Right renal cortex interstitium (tissue), 3 donors: ENCODE results near the gene KPNB1. TPM values are rescaled to one million over a fixed set of nuclear protein-coding genes. Genes with fewer than 3 reads are reported as not detected.
A peak's percentile ranks its signal among the peaks of the same experiment; 100 is the strongest.

Experiments used
- DNase-seq, 3 donors: peaks; one replicate each; pipeline ENCODE4 v3.0.0-alpha.2; 2013; ENCODE audit warnings: low read depth in 3 of 3, low spot score in 2 of 3
- polyA plus RNA-seq, 3 donors: library from polyadenylated mRNA; unstranded; fragments of 120-200 nt; gene quantifications; one replicate each; pipeline ENCODE4 v1.2.1, GENCODE V29; 2013; ENCODE audit not compliant: insufficient read length in 3 of 3

Gene KPNB1
- polyA plus RNA-seq, 3 donors, result 264 to 297 (median 270) TPM

DNA sequence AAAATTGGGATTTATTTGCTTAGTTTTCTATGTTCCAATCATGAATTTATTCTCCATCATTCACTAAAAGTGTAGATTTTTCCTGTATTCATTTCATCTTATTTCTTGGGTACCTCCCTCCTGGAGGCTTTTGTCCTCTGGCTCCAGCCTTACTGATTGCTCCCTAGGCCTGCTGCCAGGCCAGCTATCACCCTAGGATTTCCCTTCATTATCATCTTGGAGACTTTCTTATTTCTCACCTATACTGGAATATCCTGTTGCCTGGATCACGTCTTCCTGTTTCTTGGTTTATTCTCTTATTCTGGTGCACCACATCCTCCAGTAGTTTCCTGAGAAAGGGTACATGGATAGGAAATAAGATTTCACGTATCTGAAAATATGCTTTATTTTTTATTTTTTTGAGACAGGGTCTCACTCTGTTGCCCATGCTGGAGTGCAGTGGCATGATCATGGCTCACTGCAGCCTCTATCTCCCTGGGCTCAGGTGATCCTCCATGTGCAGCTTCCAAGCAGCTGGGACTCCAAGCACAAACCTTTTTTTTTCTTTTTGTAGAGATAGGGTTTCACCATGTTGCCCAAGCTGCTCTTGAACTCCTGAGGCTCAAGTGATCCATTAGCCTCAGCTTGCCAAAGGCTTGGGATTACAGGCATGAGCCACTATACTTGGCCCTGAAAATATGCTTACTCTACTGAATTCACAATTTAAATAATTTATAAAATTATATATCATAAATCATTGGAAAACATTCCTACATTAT lies 13.3 kb upstream of the KPNB1 start:
- no peak for DNase-seq

- no peak for DNase-seq
Observed at GRCh38 chr17:47638903-47639302, 10.8 kb upstream of the KPNB1 start.

- DNase-seq, result no peak
Observed at GRCh38 chr17:47640076-47640475, 9.6 kb upstream of the KPNB1 start.

DNA sequence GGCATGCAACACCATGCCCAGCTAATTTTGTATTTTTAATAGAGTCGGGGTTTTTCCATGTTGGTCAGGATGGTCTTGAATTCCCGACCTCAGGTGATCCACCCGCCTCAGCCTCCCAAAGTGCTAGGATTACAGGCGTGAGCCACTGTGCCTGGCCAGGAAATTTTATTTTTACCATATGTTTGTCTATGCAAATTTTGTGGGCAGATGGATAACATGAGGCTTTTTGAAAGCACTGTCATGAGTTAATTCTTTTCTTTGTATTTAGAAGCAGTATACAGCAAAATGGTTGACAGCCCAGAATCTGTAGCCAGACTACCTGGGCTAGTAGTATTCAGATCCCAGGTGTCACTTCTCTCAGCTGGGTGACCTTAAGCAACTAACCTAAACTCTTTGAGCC lies 8.5 kb upstream of the KPNB1 start:
- no peak for DNase-seq

DNA sequence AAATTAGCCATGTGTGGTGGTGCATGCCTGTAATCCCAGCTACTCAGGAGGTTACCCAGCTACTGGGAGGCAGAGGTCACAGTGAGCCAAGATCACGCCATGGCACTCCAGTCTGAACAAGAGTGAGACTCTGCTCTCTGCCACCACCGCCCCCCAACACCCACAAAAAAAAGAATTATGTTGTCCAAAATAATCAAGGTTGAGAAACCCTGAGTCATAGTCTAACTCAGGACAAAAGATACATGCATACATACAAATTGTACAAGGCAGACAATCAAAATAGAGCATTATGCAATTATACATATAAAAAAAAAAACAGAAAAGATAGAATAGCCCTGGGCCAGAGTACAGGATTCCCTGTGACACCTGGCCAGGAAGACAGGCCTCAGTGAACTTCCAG lies 6.6 kb upstream of the KPNB1 start:
- no peak for DNase-seq

DNA sequence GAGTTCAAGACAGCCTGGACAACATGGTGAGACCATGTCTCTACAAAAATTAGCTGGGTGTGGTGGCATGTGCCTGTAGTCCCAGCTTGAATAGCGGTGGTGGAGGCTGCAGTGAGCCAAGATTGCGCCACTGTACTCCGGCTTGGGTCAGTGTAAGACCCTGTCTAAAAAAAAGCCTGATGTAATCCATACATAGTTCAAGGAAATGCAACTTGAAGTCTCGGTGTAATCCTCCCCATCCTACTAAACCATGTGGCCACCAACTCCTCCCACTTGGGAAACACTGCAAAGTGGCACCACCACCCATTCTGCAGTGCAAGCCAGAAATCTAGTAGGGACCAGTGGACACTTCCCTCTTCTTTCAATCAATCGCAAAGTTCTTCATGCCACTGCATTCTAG lies 5.4 kb upstream of the KPNB1 start:
- DNase-seq, result no peak

DNA sequence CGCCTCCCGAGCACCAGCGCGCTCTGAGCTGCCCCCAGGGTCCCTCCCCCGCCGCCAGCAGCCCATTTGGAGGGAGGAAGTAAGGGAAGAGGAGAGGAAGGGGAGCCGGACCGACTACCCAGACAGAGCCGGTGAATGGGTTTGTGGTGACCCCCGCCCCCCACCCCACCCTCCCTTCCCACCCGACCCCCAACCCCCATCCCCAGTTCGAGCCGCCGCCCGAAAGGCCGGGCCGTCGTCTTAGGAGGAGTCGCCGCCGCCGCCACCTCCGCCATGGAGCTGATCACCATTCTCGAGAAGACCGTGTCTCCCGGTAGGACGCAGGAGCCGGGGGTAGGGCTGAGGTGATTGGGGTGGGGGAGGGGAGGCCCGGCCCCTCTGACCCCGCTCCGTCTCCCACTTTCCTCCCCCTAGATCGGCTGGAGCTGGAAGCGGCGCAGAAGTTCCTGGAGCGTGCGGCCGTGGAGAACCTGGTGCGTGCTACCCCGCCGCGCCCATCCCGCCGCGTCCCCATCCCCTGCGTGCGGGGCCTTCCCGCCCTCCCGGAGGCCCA lies 329 bp downstream of the KPNB1 start:
- peak in 2 of 3 donors; percentile 21 to 38 for DNase-seq

DNA sequence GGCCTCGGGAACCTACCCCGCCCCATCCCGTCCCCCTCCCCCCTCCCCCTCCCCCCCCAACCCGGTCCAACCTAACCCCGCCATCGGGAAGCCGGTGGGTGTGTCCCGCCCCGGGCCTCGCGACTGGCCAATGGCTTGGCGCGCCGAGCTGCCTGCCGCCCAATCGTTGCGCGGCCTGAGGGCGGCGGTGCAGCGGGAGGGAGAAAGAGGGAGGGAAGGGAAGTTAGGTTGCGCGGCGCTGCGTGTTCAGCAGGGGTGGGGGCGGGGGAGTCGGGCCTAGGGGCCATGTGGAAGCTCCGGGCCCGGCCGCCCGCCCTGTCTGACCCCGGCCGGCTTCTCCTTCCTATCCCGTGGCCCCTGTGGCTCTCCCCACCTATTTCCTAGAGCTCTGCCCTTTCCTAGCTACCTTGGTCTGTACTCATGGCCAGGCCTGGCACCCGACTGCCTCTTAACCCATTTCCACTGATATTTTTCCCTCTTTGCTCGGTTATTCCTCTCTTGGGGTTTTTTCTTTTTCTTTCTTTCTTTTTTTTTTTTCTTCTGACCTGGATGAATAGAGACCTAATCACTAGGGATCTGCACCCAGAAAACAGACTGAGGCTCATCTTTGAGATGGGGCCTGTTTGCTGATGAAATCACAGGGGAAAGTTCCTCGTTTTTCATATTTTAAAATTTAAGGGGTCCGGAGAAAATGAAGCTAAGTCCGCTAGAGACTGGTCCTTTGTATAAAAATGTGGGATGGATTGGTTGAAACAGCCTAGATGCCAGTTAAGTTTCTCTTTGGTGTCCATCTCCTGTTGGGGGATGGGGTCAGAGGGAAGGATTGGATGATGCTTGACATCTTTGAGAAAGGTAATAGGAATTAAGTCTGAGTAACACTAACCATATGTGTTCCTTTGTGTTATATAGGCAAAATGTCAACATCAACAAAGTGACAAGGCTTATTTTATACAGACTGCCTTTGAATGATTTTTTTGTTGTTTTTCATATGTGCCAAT lies 1.1 kb downstream of the KPNB1 start:
- peak; percentile 36 to 84 (median 80) for DNase-seq

DNA sequence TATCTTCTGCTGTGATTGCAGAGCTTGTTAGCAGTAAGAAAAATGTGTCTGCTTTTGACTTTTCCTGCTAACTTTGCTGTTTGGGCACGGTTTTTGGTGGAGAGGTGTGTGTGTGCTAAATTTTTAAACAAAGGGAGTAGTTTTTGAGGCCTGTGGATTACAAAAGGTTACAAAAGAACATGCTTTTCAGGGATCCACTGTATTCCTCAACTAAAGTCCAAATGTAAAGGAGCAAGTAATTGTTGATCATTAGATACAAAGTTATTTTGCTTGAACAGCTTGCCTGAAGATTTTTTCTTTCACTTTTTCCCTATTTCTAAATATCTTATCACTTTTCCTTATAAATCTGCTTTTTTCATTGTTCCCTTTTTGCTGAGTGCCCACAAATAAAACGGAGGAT lies 2.0 kb downstream of the KPNB1 start:
- DNase-seq, result no peak

- no peak for DNase-seq
Observed at GRCh38 chr17:47652570-47652969, 2.9 kb downstream of the KPNB1 start.

DNA sequence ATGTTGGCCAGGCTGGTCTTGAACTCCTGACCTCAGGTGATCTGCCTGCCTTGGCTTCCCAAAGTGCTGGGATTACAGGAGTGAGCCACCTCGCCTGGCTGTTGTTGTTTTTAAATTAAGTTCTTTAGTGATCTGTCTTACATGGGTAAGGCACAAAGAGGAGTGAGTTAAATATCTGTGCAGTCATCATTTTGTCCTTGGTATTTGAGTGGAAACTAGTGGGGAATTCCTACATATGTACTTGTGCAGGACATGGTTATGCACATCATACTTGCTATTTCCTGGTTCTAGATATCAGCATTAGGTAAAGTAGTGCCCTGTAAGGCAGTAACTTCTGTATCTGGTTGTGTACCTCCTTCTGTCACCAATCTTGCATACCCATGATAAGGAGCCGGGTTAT lies 3.7 kb downstream of the KPNB1 start:
- no peak for DNase-seq

DNA sequence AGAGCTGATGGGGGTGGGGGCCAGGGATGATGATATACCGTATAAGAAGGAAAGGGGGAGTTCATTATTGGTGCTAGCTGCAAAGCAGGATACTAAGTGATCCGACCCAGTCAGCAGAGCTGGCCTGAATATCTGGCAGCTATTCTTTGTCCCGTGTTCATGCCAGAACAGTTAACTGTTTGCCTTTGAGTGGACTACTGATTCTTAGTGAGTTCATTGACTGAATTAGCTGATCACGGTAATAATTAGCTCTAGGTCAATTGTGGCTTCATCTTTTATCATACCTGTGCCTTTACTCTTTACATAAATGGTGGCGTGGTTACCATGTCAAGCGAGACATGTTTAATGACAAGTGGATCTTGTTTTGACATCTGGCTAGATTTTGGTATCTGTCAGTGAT lies 5.3 kb downstream of the KPNB1 start:
- no peak for DNase-seq

- DNase-seq, result no peak
Observed at GRCh38 chr17:47660064-47660492, 10.4 kb downstream of the KPNB1 start.

- DNase-seq, result peak; percentile 31 to 52 (median 41)
Observed at GRCh38 chr17:47663912-47664623, 14.3 kb downstream of the KPNB1 start.

DNA sequence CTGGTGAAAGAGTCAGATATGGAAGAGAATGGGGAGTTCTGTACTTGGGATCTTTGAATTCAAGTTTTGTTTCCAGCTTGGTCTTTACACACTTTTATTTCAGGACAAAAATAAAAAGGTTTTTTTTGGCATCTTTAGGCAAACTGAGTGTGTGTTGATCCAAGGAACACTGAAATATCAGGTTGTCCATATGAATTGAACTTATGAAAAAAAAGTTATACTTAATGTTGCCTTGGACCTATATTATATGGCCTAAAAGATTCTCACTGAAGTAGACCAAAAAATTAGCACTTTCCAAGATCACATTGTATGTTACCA lies 14.9 kb downstream of the KPNB1 start:
- DNase-seq, result no peak

DNA sequence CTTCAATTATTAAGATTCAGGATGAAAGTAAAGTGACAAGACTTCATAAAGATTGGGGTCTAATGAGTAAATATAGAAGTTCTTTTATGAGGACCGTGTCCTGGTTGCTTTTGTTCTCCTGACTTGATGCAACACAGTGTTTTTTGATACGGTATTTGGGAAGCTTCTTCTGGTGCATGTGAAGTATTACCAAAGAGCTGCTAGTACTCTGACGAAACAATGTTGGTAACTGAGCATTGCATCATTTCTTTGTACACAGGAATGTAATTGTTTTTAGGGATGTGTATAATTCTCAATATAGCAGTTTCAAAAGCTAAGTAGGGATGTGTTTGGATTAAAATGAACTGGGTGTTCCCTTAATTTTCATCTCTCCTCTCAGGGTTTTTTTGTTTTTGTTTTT lies 15.9 kb downstream of the KPNB1 start:
- no peak for DNase-seq

GRCh38 chr17:47669081-47669480 lies 19.4 kb downstream of the KPNB1 start:
- DNase-seq, result no peak

GRCh38 chr17:47670064-47670463 lies 20.3 kb downstream of the KPNB1 start:
- DNase-seq, result no peak

GRCh38 chr17:47674499-47674898 lies 24.8 kb downstream of the KPNB1 start:
- DNase-seq, result no peak

- no peak for DNase-seq
Observed at GRCh38 chr17:47675380-47676198, 25.9 kb downstream of the KPNB1 start.
